GM18505 (cell line): ENCODE results near the gene EXOSC2.

Experiments
- ATAC-seq: cut with Tn5 transposase; IDR thresholded peaks from one replicate; pipeline ENCODE4 v1.9.1; 2021; ENCODE audit not compliant: unreplicated experiment
- POLR2A ChIP-seq: IDR thresholded peaks from 4 replicates; pipeline ENCODE4 v1.6.1; 2011; ENCODE audit warnings: borderline replicate concordance; ENCODE audit not compliant: insufficient read depth, insufficient read length; ENCODE audit errors: extremely low read depth

The EXOSC2 gene

DNA sequence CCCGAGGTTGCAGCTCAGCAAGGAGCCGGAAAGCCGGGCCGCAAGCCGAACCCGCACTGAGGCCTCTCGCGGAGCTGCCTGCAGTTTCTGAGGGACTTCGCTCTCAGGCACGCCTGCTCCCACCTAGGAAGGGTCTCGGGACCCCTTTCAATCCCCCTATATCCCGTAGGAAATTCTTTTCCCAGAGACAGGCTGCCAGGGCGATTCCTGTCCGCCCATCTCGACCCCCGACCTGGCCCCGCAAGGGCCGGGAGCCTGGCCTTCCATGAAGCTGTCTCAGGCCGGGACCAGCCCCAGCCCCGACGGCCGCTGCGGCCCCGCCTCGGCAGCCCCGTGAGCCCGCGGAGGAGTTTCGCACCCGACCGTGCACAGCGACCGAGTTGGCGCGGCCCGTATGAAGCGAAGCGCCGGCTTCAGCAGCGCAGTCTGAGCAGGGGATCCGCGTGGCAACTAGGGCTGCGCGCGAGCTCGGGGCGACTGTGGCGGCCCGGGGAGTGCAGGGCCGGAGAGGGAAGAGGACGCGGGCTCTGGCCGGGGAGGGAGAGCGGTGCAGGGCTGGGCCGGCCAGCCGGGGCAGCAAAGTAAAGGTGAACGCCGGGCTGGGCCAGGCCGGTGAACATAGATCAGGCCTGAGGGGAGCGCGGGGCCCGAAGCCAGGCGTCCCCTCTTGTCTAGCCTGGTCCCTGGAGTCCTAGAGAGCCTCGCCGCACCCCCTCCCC, 30.2 kb upstream of the EXOSC2 start:
- TF ChIP-seq POLR2A, result no peak
- ATAC-seq, result no peak

GRCh38 chr9:130663977-130664250, 29.7 kb upstream of the EXOSC2 start:
- no peak for ATAC-seq

GRCh38 chr9:130664251-130665028, 29.1 kb upstream of the EXOSC2 start, which contains the start of gene PRDM12:
Gene PRDM12, plus strand, starts transcription at chr9:130664594. Its CDS starts 60 bp downstream, at chr9:130664654.
- no peak for TF ChIP-seq POLR2A
- no peak for ATAC-seq

More at GRCh38 chr9:130663977-130664250, 29.7 kb upstream of the EXOSC2 start:
- TF ChIP-seq POLR2A, result no peak

DNA sequence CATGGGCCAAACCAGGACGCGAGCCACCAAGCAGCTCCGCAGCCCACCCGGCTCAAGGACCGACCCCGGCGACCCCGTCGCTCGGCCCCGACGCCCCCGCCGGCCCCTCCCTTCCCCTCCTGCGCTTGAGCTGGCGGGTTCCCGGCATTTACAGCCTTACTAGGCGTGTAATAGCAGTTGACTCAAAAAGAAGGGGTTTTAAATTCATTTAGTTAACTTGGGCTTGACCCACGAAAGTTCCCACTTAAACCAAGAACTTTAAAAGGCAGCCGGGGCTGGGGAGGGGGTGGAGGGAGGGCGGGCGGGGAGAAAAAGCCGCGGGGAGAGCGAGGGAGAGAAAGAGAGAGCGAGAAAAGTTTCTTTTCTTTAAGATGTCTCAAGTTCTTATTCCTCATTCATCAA, 28.6 kb upstream of the EXOSC2 start:
- ATAC-seq, result no peak
- TF ChIP-seq POLR2A, result no peak

- no peak for ATAC-seq
- no peak for TF ChIP-seq POLR2A
Observed at GRCh38 chr9:130665431-130666392, 27.9 kb upstream of the EXOSC2 start.

GRCh38 chr9:130666393-130667119, 27.0 kb upstream of the EXOSC2 start:
- no peak for ATAC-seq
- no peak for TF ChIP-seq POLR2A

DNA sequence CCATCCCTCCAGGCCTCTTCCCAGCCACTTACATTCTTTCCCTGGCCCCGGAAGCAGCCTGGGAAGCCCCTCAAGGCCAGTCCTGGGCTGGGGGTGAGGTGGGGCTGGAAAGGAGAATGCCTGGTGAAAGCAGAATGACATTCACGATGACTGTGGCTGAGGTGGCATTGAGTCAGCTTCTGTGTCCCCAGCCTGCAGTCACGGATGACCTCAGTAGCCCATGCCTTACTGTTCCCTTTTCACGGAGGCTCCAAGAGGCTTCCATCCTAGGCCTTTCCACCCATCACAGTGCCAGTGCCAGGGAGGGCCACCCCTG, 26.5 kb upstream of the EXOSC2 start:
- ATAC-seq, result no peak
- no peak for TF ChIP-seq POLR2A

GRCh38 chr9:130668196-130668595, 25.4 kb upstream of the EXOSC2 start:
- no peak for ATAC-seq

GRCh38 chr9:130668659-130669058, 24.9 kb upstream of the EXOSC2 start:
- ATAC-seq, result no peak
- no peak for TF ChIP-seq POLR2A

More at GRCh38 chr9:130668196-130668595, 25.4 kb upstream of the EXOSC2 start:
- TF ChIP-seq POLR2A, result no peak

GRCh38 chr9:130669965-130670364, 23.6 kb upstream of the EXOSC2 start:
- ATAC-seq, result no peak
- TF ChIP-seq POLR2A, result no peak

DNA sequence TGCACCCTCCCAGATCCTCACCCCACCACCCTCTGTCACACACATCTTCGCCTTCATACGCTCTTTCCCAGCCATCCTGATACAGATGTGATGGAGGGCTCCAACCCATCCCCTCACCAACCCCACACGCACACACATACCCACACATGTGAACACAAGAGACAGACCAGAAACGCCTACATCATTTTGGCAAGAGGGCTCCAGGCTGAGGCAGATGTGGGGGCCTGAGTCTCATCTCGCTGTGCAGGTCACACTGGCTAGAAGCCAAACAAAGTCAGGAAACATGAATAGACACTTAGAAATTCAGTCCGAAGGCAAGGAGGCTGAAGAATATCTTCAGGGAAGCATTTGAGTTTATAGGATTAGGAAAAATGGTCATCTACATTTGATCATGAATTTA, 22.9 kb upstream of the EXOSC2 start:
- ATAC-seq, result no peak
- no peak for TF ChIP-seq POLR2A

GRCh38 chr9:130672466-130672865, 21.1 kb upstream of the EXOSC2 start:
- TF ChIP-seq POLR2A, result no peak
- no peak for ATAC-seq
